Liver (tissue), 9 donors: Measurements from ENCODE around the gene CPN1. TPM values are rescaled to one million over a fixed set of nuclear protein-coding genes. Genes with fewer than 3 reads are reported as not detected.

Source experiments
- DNase-seq: peaks from one replicate; pipeline ENCODE4 v3.0.0-alpha.2; 2017; ENCODE audit warnings: low spot score
- H3K27ac ChIP-seq, 2 donors: one replicate each; pipeline ENCODE4 v1.7.0; 2013; ENCODE audit warnings: inconsistent platforms in 2 of 2, low read length in 2 of 2, control low read depth in 1 of 2, low read depth in 1 of 2, mild to moderate bottlenecking in 1 of 2
- H3K27me3 ChIP-seq, 4 donors: one replicate each; pipeline versions ENCODE4 v1.6.1 to v1.7.0; 2013; ENCODE audit warnings: low read length in 3 of 4, inconsistent platforms in 1 of 4, mild to moderate bottlenecking in 1 of 4, moderate library complexity in 1 of 4; ENCODE audit not compliant: control insufficient read depth in 4 of 4, insufficient read depth in 4 of 4
- H3K36me3 ChIP-seq, 4 donors: one replicate each; pipeline versions ENCODE4 v1.6.1 to v1.7.0; 2013; ENCODE audit warnings: low read length in 3 of 4, mild to moderate bottlenecking in 3 of 4, low read depth in 1 of 4, moderate library complexity in 1 of 4; ENCODE audit not compliant: control insufficient read depth in 4 of 4, insufficient read depth in 3 of 4
- H3K4me1 ChIP-seq, 4 donors: one replicate each; pipeline versions ENCODE4 v1.6.1 to v1.7.0; 2013; ENCODE audit warnings: low read length in 3 of 4, mild to moderate bottlenecking in 3 of 4, moderate library complexity in 1 of 4; ENCODE audit not compliant: control insufficient read depth in 4 of 4, insufficient read depth in 4 of 4
- H3K4me3 ChIP-seq, 3 donors: one replicate each; pipeline versions ENCODE4 v1.6.1 to v1.7.0; 2013; ENCODE audit warnings: low read length in 3 of 3, control low read depth in 1 of 3, low read depth in 1 of 3, mild to moderate bottlenecking in 1 of 3
- H3K9ac ChIP-seq, 2 donors: one replicate each; pipeline ENCODE4 v1.7.0; 2013; ENCODE audit warnings: low read length in 2 of 2, mild to moderate bottlenecking in 2 of 2, moderate library complexity in 2 of 2, control low read depth in 1 of 2, low read depth in 1 of 2
- H3K9me3 ChIP-seq, 4 donors: one replicate each; pipeline versions ENCODE4 v1.6.1 to v1.7.0; 2013; ENCODE audit warnings: low read length in 3 of 4; ENCODE audit not compliant: control insufficient read depth in 4 of 4
- EGR1 ChIP-seq, 2 donors: IDR thresholded peaks; 2 replicates each; pipeline ENCODE4 v1.6.1; 2016 to 2018; ENCODE audit warnings: antibody characterized with exemption in 2 of 2, low read depth in 2 of 2
- FOXA2 ChIP-seq: IDR thresholded peaks from 2 replicates; pipeline ENCODE4 v1.6.1; 2016; ENCODE audit warnings: antibody characterized with exemption
- GABPA ChIP-seq, 2 donors: IDR thresholded peaks in 1 of 2; conservative IDR thresholded peaks in 1 of 2; 2 replicates each; pipeline ENCODE4 v1.6.1; 2016; ENCODE audit warnings: antibody characterized with exemption in 2 of 2, mild to moderate bottlenecking in 1 of 2, moderate library complexity in 1 of 2
- HNF4A ChIP-seq, 2 donors: conservative IDR thresholded peaks; 2 replicates each; pipeline ENCODE4 v1.6.1; 2016; ENCODE audit warnings: antibody characterized with exemption in 2 of 2, mild to moderate bottlenecking in 2 of 2
- HNF4G ChIP-seq: IDR thresholded peaks from 2 replicates; pipeline ENCODE4 v1.6.1; 2016; ENCODE audit warnings: antibody characterized with exemption
- JUND ChIP-seq, 2 donors: IDR thresholded peaks; 2 replicates each; pipeline ENCODE4 v1.6.1; 2016; ENCODE audit warnings: antibody characterized with exemption in 2 of 2
- RAD21 ChIP-seq, 2 donors: IDR thresholded peaks; 2 replicates each; pipeline ENCODE4 v1.6.1; 2016; ENCODE audit warnings: antibody characterized with exemption in 2 of 2, mild to moderate bottlenecking in 2 of 2
- RXRA ChIP-seq, 2 donors: IDR thresholded peaks; 2 replicates each; pipeline ENCODE4 v1.6.1; 2017 to 2018; ENCODE audit warnings: antibody characterized with exemption in 2 of 2, mild to moderate bottlenecking in 1 of 2
- SP1 ChIP-seq: IDR thresholded peaks from 2 replicates; pipeline ENCODE4 v1.6.1; 2018; ENCODE audit warnings: antibody characterized with exemption, mild to moderate bottlenecking
- TAF1 ChIP-seq: conservative IDR thresholded peaks from 2 replicates; pipeline ENCODE4 v1.6.1; 2016; ENCODE audit warnings: antibody characterized with exemption, mild to moderate bottlenecking
- YY1 ChIP-seq: IDR thresholded peaks from 2 replicates; pipeline ENCODE4 v1.6.1; 2016; ENCODE audit warnings: antibody characterized with exemption, mild to moderate bottlenecking
- WGBS: extraction: QIAGEN DNeasy Blood & Tissue Kit; methylation state at CpG from one replicate; pipeline ENCODE4 v1.1.7; 2013; 5-methylcytosine and 5-hydroxymethylcytosine counted together
- polyA plus RNA-seq, 2 donors: library from polyadenylated mRNA; stranded (reverse) in 1 of 2; unstranded in 1 of 2; fragments of 200-250 nt in 1 of 2; fragments of >200 nt in 1 of 2; fragmentation: Nextera tagmentation in 1 of 2; extraction: Ambion mirVana in 1 of 2; gene quantifications; one replicate each; pipeline versions ENCODE4 v1.2.1 to v1.2.3, GENCODE V29; 2013 to 2015
- total RNA-seq, 2 donors: library from RNA; depleted of rRNA; stranded (reverse); fragments of >200 nt; gene quantifications; one replicate each; pipeline ENCODE4 v1.2.3, GENCODE V29; 2014
- TF ChIP-seq, protein P1 (sequence below): IDR thresholded peaks from 2 replicates; pipeline ENCODE4 v1.6.1; 2016; ENCODE audit warnings: antibody characterized with exemption
- TF ChIP-seq, protein P2 (sequence below): IDR thresholded peaks from 2 replicates; pipeline ENCODE4 v1.6.1; 2016; ENCODE audit warnings: antibody characterized with exemption
- TF ChIP-seq, protein P3 (sequence below): IDR thresholded peaks from 2 replicates; pipeline ENCODE4 v1.6.1; 2016; ENCODE audit warnings: antibody characterized with exemption, mild to moderate bottlenecking
- TF ChIP-seq, protein P4 (sequence below): fragments of 150-350 bp; IDR thresholded peaks from 2 replicates; pipeline ENCODE4 v1.5.1; 2017; ENCODE audit warnings: improper control_type of control experiment, low read depth, low read length; ENCODE audit not compliant: missing input control
- TF ChIP-seq, protein P5 (sequence below): IDR thresholded peaks from 2 replicates; pipeline ENCODE4 v1.6.1; 2016; ENCODE audit warnings: antibody characterized with exemption
- donor health status: healthy.
- donor health status: healthy.
- donor health status: healthy.
- donor health status: healthy.
- donor health status: healthy.

Gene CPN1
- total and polyA plus RNA-seq, 4 donors = 30.4 to 119 (median 96.8) TPM

DNA sequence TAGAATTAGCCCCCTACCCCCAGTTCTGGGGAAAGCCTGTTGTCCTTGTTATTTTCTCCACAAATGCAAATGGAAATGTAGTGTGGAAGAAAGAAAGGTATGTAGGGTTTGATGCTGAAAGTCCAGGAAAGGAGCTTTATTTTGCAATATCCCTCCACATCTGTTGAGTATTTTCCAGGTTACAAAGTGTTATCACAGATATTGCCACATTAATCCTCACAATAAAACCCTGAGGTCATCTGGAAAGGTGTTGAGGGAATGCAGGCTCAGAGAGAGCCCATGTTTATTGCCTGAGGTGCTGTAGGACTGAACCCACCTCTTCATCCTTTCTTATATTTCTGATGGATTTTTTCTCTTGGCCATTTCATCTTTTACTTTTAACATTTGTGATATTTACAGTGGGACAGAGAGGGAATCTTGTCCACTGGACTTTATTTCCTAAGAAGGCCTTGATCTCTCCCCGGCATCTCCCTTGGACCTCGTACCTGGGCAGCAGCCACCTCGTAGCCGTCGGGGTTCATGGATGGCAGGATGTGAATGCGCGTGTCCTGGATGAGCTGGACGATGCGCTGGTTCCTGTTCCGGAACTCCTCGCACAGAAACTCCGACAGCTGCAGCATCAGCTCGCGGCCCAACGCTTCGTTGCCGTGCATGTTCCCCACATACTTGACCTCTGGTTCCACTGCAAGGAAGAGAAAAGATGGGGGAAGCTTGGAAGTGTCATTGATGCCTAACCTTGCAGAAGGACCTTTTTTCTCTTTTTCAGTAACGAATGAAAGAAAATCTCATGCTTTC is 6.0 kb downstream of the CPN1 start:
- H3K27ac ChIP-seq = peak overlapping the region in 1 of 2 donors; percentile 38
- no peaks in the 10 kb centered on the region for H3K27me3 ChIP-seq
- 92% methylated on average over 18 of the region's 18 CpGs for WGBS
- H3K4me3 ChIP-seq = no peak overlapping the region
- peaks cover 0 to 38% (median 19%) of the 10 kb centered on the region in 4 donors for H3K36me3 ChIP-seq
- no peaks in the 10 kb centered on the region for H3K9me3 ChIP-seq
- DNase-seq = no peak
- TF ChIP-seq HNF4A (conservative IDR thresholded peaks at IDR 0.05) = peak; percentile 68 to 71
- TF ChIP-seq, protein P1, sequence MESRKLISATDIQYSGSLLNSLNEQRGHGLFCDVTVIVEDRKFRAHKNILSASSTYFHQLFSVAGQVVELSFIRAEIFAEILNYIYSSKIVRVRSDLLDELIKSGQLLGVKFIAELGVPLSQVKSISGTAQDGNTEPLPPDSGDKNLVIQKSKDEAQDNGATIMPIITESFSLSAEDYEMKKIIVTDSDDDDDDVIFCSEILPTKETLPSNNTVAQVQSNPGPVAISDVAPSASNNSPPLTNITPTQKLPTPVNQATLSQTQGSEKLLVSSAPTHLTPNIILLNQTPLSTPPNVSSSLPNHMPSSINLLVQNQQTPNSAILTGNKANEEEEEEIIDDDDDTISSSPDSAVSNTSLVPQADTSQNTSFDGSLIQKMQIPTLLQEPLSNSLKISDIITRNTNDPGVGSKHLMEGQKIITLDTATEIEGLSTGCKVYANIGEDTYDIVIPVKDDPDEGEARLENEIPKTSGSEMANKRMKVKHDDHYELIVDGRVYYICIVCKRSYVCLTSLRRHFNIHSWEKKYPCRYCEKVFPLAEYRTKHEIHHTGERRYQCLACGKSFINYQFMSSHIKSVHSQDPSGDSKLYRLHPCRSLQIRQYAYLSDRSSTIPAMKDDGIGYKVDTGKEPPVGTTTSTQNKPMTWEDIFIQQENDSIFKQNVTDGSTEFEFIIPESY = no peak
- TF ChIP-seq, protein P2, sequence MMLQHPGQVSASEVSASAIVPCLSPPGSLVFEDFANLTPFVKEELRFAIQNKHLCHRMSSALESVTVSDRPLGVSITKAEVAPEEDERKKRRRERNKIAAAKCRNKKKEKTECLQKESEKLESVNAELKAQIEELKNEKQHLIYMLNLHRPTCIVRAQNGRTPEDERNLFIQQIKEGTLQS = peak; percentile 30
- TF ChIP-seq RAD21 (IDR thresholded peaks at IDR 0.05) = peak; percentile 26 to 32
- TF ChIP-seq YY1 = peak; percentile 32
- TF ChIP-seq, protein P3, sequence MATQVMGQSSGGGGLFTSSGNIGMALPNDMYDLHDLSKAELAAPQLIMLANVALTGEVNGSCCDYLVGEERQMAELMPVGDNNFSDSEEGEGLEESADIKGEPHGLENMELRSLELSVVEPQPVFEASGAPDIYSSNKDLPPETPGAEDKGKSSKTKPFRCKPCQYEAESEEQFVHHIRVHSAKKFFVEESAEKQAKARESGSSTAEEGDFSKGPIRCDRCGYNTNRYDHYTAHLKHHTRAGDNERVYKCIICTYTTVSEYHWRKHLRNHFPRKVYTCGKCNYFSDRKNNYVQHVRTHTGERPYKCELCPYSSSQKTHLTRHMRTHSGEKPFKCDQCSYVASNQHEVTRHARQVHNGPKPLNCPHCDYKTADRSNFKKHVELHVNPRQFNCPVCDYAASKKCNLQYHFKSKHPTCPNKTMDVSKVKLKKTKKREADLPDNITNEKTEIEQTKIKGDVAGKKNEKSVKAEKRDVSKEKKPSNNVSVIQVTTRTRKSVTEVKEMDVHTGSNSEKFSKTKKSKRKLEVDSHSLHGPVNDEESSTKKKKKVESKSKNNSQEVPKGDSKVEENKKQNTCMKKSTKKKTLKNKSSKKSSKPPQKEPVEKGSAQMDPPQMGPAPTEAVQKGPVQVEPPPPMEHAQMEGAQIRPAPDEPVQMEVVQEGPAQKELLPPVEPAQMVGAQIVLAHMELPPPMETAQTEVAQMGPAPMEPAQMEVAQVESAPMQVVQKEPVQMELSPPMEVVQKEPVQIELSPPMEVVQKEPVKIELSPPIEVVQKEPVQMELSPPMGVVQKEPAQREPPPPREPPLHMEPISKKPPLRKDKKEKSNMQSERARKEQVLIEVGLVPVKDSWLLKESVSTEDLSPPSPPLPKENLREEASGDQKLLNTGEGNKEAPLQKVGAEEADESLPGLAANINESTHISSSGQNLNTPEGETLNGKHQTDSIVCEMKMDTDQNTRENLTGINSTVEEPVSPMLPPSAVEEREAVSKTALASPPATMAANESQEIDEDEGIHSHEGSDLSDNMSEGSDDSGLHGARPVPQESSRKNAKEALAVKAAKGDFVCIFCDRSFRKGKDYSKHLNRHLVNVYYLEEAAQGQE = no peak
- no peak for TF ChIP-seq TAF1
- peak; percentile 51 to 72 for TF ChIP-seq RXRA (IDR thresholded peaks at IDR 0.05)
- TF ChIP-seq JUND (IDR thresholded peaks at IDR 0.05) = peak; percentile 33 to 35
- TF ChIP-seq SP1 = peak; percentile 10
- peaks cover 0 to 18% (median 6%) of the 10 kb centered on the region in 4 donors for H3K4me1 ChIP-seq
- H3K9ac ChIP-seq = no peak overlapping the region

DNA sequence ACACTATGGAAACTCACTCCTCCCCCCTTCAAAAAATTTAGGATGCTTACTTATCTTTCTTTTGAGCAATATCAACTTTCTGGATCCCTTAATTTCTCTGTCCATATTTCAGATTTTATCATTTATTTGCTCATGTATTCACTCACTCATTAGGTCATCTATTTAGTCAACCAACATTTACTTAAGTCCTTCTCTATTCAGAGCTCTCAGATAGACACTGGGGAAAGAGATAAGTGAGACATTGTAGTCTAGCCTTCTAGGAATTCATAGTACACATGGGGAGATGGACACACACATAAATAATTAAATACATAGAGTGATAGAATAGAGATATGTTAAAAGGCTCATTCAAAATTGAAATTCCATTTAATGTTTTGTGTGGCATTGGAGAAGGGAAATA is 9.2 kb downstream of the CPN1 start:
- H3K27me3 ChIP-seq = no peaks in the 10 kb centered on the region
- H3K9ac ChIP-seq = no peak overlapping the region
- no peaks in the 10 kb centered on the region for H3K9me3 ChIP-seq
- H3K27ac ChIP-seq = no peak overlapping the region
- peaks cover 0 to 6% (median 0%) of the 10 kb centered on the region in 4 donors for H3K4me1 ChIP-seq
- peaks cover 0 to 48% (median 27%) of the 10 kb centered on the region in 4 donors for H3K36me3 ChIP-seq
- DNase-seq = no peak
- H3K4me3 ChIP-seq = no peak overlapping the region
- TF ChIP-seq EGR1 (IDR thresholded peaks at IDR 0.05; ENCODE audit: low read depth in 2 of 2) = no peak
- TF ChIP-seq, protein P4, sequence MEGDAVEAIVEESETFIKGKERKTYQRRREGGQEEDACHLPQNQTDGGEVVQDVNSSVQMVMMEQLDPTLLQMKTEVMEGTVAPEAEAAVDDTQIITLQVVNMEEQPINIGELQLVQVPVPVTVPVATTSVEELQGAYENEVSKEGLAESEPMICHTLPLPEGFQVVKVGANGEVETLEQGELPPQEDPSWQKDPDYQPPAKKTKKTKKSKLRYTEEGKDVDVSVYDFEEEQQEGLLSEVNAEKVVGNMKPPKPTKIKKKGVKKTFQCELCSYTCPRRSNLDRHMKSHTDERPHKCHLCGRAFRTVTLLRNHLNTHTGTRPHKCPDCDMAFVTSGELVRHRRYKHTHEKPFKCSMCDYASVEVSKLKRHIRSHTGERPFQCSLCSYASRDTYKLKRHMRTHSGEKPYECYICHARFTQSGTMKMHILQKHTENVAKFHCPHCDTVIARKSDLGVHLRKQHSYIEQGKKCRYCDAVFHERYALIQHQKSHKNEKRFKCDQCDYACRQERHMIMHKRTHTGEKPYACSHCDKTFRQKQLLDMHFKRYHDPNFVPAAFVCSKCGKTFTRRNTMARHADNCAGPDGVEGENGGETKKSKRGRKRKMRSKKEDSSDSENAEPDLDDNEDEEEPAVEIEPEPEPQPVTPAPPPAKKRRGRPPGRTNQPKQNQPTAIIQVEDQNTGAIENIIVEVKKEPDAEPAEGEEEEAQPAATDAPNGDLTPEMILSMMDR = no peak
- no peak for TF ChIP-seq JUND (IDR thresholded peaks at IDR 0.05)
- no peak for TF ChIP-seq SP1
- no peak for TF ChIP-seq HNF4A (conservative IDR thresholded peaks at IDR 0.05)
- TF ChIP-seq, protein P1 = no peak
- no peak for TF ChIP-seq RAD21 (IDR thresholded peaks at IDR 0.05)
- no peak for TF ChIP-seq HNF4G
- no peak for TF ChIP-seq TAF1
- TF ChIP-seq, protein P3 = no peak
- TF ChIP-seq, protein P5, sequence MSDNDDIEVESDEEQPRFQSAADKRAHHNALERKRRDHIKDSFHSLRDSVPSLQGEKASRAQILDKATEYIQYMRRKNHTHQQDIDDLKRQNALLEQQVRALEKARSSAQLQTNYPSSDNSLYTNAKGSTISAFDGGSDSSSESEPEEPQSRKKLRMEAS = no peak
- no peak for TF ChIP-seq RXRA (IDR thresholded peaks at IDR 0.05)
- no peak for TF ChIP-seq GABPA (IDR thresholded peaks at IDR 0.05 in 1 of 2, conservative IDR thresholded peaks at IDR 0.05 in 1 of 2)
- no peak for TF ChIP-seq FOXA2
